ENCODE measurements around the gene TSPAN9.

DNA sequence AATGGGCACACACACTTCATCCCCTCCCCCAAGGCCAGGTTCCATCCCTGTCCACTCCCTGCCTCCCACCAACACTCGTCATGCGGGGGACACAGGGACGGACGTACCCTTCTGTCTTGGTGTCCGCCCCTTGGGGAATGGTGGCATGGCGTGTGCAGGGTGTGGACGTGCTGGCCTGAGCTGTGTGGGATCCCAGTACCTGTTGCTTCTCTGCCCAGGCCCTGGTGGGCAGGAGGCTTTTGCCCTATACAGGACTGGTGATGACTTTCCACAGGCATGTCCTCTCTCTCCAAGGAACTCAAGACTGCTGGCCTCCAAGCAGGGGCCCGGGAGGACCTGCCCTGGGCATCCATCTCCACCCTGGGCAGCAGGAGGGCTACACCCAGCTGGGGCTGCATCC, 218.0 kb downstream of the TSPAN9 start:
- no peak for TF ChIP-seq YY1 (IDR thresholded peaks at IDR 0.05; ENCODE audit: low read depth)
- TF ChIP-seq CTCF (IDR thresholded peaks at IDR 0.05): no peak
- TF ChIP-seq CHD2 (IDR thresholded peaks at IDR 0.05; ENCODE audit: low read length, partially characterized antibody): no peak
- no peak for TF ChIP-seq SMC3 (IDR thresholded peaks at IDR 0.05; ENCODE audit: low read depth, low read length)
- TF ChIP-seq FOXM1 (IDR thresholded peaks at IDR 0.05; ENCODE audit: low read depth): no peak
- TF ChIP-seq TAF1 (IDR thresholded peaks at IDR 0.05; ENCODE audit: borderline replicate concordance, low read depth, low read length): no peak
- no peak for TF ChIP-seq GABPA (IDR thresholded peaks at IDR 0.05; ENCODE audit: low read depth)
- no peak for TF ChIP-seq RAD21 (IDR thresholded peaks at IDR 0.05; ENCODE audit: low read length)

Measured in SK-N-SH (cell line).